ENCODE measurements around the gene MMS22L.
A peak's percentile ranks its signal among the peaks of the same experiment; 100 is the strongest.

The MMS22L gene

GRCh38 chr6:97289332-97289731 is 6.3 kb upstream of the MMS22L start:
- TF ChIP-seq CTCF (IDR thresholded peaks at IDR 0.05) (no peak), ZFX (IDR thresholded peaks at IDR 0.05; ENCODE audit: borderline replicate concordance) (no peak)
- H3K27ac ChIP-seq = no peak overlapping the region

GRCh38 chr6:97288188-97288587 is 5.2 kb upstream of the MMS22L start:
- peak overlapping the region; percentile 10; the same call in 1 of the 2 replicates for H3K27ac ChIP-seq

GRCh38 chr6:97282238-97282725 is 734 bp downstream of the MMS22L start:
- H3K27ac ChIP-seq = peak overlapping the region; percentile 75
- TF ChIP-seq CTCF (IDR thresholded peaks at IDR 0.05) (no peak), ZFX (IDR thresholded peaks at IDR 0.05; ENCODE audit: borderline replicate concordance) (no peak)

More at GRCh38 chr6:97288188-97288587, 5.2 kb upstream of the MMS22L start:
- TF ChIP-seq CTCF (IDR thresholded peaks at IDR 0.05) (no peak), ZFX (IDR thresholded peaks at IDR 0.05; ENCODE audit: borderline replicate concordance) (no peak)

GRCh38 chr6:97280766-97281165 is 2.2 kb downstream of the MMS22L start:
- H3K27ac ChIP-seq = no peak overlapping the region
- TF ChIP-seq CTCF (IDR thresholded peaks at IDR 0.05) = no peak

GRCh38 chr6:97275804-97276203 is 7.2 kb downstream of the MMS22L start:
- TF ChIP-seq ZFX (IDR thresholded peaks at IDR 0.05; ENCODE audit: borderline replicate concordance) (no peak), CTCF (IDR thresholded peaks at IDR 0.05) (no peak)
- H3K27ac ChIP-seq = no peak overlapping the region

GRCh38 chr6:97269821-97270220 is 13.2 kb downstream of the MMS22L start:
- no peak overlapping the region for H3K27ac ChIP-seq
- TF ChIP-seq ZFX (IDR thresholded peaks at IDR 0.05; ENCODE audit: borderline replicate concordance) (no peak), CTCF (IDR thresholded peaks at IDR 0.05) (no peak)

GRCh38 chr6:97262676-97263075 is 20.3 kb downstream of the MMS22L start:
- TF ChIP-seq ZFX (IDR thresholded peaks at IDR 0.05; ENCODE audit: borderline replicate concordance) = no peak
- no peak for TF ChIP-seq CTCF (IDR thresholded peaks at IDR 0.05)
- H3K27ac ChIP-seq = no peak overlapping the region
